GM18526 (cell line): ENCODE data around the gene DNMT3A.

Experiments
- POLR2A ChIP-seq: IDR thresholded peaks from 3 replicates; pipeline ENCODE4 v1.6.1; 2011; ENCODE audit not compliant: insufficient read length; ENCODE audit errors: extremely low read depth

DNMT3A gene

DNA sequence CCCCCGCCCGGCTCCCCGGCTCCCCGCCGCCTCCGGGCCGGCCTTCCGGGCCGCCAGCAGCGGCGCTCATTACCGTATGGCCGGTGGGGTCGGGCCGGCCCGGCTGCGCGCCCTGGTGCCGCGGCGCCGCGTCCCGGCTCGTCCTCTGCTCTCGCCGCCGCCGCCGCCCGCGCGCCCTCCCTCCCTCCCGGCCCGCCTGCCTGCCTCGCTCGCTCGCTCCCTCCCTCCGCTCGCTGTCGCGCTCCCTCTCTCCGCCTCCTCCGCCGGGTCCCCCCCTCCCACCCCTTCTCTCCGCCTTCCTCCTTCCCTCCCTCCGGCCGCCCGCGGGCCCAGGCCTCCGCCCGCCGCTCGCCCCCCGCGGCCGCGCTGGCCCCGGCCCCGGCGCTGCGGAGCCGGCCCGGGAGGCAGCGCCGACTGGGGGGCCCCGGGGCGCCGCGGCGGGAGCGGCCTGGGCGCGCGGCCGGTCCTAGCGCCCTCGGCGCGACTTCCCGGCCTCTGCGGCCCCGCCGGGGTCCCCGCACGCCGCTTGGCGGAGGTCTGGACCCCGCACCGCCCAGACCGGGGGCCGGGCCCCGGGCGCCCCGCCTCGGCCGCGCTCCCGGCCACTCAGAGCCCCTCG lies at the start of gene DNMT3A:
Gene DNMT3A (minus strand): TSS at position 173 of the 619 bp plus-strand sequence. CDS start 27,941 bp downstream, outside the sequence.
- TF ChIP-seq POLR2A, result no peak

DNA sequence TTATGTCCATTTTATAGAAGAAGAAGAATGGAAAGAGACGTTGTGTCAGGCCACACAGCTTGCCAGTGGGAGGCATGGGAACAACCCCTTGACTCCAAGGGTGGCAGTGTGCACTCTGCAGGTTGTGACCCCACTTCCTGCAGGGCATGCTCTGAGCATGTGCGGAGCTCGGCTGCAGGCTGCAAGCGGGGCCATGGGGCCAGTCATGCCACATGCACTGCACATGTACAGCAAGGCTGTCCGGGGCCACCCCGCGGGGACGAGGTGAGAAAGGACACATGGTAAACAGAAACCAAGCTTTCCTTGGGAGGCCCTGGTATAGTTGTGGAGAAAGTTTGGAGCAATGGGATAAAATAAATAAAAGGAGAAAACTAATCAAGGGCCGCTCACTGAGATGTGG lies 47.4 kb upstream of the DNMT3A start:
- no peak for TF ChIP-seq POLR2A

DNA sequence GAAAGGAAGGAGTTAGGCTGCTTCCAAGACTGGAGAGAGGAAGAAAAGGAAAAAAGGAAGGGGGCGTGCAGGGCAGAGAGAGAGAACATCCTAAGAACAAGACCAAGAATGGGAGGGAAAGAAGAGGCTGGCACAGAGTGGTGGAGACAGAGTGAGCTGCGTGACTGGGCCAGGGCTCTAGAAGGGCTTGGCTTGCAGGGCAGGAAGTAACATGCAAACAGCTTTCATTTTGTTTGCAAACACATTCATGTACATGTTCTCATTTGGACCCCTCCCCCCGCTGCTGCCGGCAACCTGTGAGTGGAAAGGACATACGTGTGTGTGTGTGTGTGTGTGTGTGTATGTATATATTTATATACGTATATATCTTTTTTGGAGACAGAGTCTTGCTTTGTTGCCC lies 46.8 kb upstream of the DNMT3A start:
- no peak for TF ChIP-seq POLR2A

DNA sequence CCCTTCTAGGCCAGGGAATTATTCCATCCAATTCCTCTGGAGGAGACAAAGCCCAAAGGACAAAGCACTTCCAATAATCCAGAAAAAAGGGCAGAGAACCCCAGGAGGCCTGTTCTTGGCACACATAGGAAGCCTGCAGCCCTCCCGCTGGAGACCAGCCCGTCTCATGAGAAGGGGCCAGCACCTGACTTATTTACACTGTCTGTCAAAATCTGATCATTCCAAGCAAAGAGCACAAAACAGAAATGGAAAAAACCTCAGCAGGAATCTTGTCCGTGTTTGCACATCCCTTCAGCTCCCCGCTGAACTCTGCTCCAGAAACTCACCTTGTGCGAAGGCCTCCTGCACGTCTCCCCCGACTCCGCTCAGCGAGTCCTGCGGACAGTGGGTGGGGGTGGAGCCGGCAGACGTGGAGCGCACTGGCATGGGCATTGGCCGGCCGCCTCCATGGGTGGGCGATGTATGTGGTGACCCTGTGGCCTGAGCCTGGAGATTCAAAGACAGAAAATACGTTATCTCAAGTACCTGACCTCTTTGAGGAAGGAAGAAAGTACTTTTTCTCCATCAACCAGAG lies 46.2 kb upstream of the DNMT3A start:
- no peak for TF ChIP-seq POLR2A

DNA sequence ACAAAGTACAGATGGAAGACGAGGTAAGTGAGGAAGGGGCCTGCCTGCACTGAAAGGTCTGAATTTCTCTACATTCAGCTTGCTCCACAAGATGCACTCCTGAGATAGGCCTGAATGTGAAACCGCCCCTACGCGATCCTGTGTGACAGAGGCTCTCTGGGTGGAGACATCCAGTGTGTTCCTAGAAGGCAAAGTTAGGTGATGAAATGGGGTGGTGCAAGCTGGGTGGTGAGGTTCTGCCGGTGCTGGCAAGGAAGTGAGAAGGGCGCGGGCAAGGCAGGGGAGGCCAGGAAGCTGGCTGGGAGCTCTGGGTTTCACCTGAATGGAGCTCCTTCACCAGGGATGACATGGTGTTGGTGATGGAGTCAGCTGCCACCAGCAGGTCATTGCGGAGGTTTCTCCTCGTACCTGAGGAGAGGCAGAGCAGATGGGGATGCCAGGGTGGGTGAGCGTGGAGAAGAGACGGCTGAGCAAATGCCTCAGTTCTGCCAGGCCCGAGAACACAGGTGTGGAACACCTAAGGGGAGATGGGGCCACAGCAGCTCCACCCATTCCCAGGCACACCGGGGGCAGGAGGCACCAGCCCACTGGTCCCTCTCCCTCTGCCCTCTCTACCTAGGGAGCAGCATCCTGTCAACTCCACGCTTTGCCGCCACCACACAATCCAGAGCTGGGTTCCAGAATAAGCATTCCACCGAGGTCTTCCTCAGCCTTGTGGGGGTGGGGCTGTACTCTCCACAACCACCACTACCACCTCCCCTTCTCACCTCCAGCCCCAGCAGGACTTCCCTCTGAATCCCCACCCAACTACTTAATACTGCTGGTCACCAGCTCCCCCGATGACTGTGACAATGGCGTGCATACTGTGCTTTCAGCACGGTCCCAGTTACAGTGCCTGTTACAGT lies 45.5 kb upstream of the DNMT3A start:
- TF ChIP-seq POLR2A, result no peak

DNA sequence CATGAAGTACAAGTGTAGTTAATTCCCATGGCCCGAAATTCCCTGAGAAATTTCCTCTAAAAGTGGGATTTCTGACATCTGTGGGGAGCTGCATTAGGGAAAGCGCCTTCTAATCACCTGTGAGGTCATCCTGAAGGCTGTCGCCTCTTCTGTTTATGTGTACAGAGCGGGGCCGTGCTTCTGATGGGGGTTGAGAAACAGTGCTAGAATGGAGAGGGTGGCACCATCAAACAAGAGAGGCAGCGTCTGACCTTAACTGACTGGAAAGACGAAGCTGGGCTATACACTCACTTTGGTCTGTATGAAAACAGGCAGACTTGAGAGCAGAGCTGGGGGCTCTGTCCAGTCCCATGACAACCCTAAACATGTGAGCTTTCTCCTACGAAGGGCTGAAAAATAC lies 44.2 kb upstream of the DNMT3A start:
- no peak for TF ChIP-seq POLR2A

DNA sequence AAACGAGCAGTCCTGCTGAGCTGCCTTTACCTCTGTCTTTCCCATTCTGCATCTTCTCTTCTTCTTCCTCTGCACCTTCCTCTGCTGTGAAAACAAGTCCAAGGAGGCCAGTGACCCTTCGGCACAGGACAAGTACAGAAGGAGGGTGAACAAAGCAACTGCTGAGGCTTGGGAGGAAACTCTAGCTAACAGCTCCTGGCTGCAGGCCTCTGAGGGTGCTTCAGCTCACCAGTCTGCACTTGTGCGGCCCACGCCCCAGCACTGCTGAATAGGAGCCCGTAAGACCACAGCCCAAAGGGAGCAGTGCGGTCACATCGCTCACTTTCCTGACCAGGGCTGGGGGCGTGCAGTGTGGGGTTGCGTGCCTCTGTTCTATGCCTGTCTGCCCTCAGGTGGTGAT lies 42.1 kb upstream of the DNMT3A start:
- TF ChIP-seq POLR2A, result no peak

DNA sequence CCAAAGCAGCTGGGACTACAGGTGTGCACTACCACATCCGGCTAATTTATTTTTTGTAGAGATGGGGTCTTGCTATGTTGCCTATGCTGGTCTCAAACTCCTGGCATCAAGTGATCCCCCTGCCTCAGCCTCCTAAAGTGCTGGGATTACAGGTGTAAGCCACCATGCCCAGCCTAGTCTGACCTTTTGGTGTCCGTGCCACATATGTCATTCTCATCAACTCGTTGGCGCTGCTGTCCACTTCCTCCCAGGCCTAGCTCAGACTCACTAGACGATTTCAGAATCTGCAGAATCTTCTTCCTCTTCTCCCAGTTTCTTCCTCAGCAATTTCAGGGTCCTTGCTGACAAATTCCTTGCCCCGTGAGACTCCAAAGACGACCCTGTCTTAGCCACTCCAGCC lies 39.8 kb upstream of the DNMT3A start:
- no peak for TF ChIP-seq POLR2A

DNA sequence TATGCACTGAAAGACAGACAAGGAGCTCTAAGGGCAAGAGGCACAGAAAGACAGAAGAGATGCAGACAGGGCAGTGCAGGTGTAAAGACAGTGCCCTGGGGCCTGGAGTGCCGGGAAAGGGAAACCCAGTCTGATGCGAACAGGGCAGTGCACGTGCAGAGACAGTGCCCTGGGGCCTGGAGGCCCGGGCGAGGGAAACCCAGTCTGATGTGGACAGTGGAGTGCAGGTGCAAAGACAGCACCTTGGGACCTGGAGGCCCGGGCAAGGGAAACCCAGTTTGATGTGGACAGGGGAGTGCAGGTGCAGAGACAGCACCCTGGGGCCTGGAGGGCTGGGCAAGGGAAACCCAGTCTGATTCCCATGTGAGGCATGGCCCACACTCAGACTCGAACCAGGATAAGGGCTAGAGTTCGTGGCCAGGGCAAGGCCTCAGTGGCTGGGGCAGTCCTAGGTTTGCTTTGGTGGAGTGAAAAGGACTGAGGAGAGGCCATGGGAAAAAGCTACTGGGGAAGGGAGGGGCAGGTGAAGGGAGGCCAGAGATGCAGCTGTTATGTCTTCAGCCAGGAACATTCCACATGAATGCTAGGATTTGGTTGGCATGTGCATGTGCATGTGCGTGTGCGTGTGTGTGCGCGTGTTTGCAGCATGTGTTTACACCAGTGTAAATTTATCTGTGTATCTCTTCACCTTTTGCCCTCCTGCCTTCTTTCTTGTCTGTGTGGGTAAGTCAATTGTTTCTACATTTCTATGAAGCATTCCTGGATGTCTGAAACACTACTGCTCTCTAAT lies 39.1 kb upstream of the DNMT3A start:
- no peak for TF ChIP-seq POLR2A

DNA sequence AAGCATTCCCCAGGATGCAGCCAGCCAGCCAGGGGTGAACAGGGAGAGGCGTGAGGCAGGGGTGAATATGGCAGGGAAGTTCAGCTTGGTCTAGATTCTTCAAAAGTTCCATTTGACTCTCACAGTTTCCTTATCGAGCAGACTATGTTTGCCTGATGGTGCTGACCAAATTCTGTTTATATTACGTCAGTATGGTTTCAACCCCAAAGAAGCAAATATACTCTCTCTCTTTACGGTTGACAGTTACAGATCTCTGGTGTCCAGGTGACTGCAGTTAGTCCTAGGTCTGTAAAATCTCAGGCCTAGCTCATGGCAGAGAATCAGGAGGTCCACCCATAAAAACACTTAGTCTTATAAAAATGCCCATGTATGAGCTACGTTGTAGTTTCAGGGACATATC lies 38.3 kb upstream of the DNMT3A start:
- no peak for TF ChIP-seq POLR2A

DNA sequence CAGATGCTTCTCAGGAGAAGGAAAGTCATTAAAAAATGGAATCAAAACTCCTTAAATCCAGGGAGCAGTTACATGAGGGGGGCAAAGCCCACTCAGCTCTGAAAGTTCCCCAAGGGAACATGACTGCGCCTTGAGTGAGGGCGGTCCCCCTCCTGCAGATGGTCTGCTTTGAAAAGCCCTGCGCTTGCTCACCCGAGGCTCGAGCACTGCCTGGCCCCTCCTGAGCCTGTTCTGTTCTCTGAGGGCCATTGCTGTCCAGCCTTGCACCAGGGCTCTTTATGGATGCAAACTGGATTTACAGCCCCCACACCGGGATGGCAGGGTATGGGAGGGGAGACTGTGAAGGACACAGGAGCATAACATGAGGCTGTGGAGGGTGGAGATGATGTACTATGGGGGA lies 37.8 kb upstream of the DNMT3A start:
- TF ChIP-seq POLR2A, result no peak

DNA sequence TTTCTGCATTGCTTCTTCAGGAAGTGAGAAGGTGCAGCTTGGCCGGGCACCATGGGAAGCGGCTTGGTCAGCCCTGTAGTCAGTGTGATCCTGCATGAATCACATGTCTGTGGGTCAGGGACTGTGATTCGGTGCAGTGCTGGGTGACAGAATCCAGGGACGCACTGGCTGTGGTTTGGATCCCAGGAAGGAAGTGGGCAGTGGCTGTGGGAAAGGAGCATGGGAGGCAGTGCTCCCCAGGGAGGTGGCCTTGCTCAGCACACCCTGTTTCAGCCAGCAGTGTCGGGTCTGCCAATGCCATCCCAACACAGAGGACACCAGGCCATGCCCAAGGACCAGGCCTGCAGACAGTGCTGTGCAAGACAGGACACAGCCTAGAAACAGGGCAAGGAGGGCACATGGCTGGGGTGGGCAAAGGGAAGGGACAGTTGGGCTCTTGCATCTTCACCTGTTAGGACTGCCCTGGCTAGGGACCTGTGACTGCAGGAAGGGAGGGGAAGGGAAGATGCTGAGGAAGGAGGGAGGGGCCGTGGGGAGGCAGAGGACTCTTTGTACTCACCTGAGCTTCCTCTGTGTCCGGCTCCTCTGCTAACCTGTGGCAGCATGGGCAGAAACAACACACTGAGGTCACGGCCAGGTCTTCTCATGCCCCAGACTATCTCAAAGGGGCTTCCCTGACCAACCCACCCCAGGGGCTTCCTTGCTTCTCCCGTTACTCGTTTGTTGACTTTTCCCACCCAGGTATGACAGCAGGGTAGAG lies 37.2 kb upstream of the DNMT3A start:
- TF ChIP-seq POLR2A, result no peak

DNA sequence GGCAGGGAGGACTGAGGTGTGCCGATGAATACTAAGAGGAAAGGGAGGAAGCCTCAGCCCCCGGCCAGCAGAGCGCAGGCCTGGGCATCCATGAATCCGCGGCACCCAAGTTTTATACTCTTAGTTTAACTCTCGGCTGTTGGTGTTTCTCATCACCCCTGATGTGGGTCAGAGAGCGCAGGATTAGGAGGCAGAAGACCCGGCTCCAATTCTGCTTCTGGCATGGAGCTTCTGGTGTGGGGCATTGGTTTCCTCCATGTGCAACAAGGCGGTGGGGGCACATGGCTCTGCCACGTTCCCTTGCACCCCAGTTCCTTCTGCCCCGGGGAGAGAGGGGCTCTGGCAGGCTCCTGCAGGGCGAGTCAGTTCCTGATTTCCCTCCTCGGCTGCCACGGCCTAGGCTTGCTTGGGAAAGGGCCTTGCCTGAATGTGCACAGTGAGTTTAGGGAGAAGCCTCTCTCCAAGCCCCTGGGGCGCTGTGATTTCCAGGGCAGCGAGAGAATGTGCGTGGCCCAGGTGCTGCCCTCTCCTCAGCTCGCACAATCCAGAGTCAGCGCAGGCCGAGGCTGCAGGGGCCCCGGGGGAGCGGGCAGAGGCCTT lies 36.2 kb upstream of the DNMT3A start:
- no peak for TF ChIP-seq POLR2A
